ENCODE measurements around the gene FOXO1. TPM values are rescaled to one million over a fixed set of nuclear protein-coding genes. Genes with fewer than 3 reads are reported as not detected.

FOXO1 gene
- total RNA-seq, 1 experiment from 2014 or later, result 10.5 TPM

DNA sequence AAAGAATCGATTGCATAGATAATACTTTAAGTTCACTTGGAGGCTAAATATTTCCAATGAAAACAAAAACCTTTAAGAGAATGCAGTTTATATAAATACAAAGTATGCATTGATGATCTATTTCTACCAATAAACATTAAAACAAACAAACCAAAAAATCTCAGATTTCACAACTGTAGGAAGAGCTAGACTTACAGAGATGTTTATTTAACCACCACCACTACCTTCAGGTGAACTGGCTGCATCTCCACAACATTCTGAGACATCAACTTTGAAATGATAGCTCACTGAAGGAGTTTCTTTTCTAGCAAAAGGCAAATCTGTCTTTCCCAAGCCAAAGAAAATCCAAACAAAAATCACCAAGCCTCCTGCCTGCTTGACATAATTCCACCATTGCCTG lies 44.2 kb downstream of the FOXO1 start:
- H3K4me2 ChIP-seq, result 0 out of 2 replicates have a peak overlapping the region, but pooled peaks have one; percentile 18
- no peak overlapping the region for H3K4me3 ChIP-seq
- peak in 1 of 2 experiments; percentile 45 for DNase-seq
- peaks cover 35% of the 10 kb centered on the region; the same call in 1 of the 2 replicates for H3K79me2 ChIP-seq (ENCODE audit: low read depth)
- TF ChIP-seq EZH2 (IDR thresholded peaks at IDR 0.05; ENCODE audit: low read depth) (no peak), CTCF (conservative IDR thresholded peaks at IDR 0.05) (no peak)
- no peaks in the 10 kb centered on the region for H3K9me2 ChIP-seq (ENCODE audit: insufficient read depth)
- no peak overlapping the region for H2AFZ ChIP-seq
- POLR2A ChIA-PET (ENCODE audit: unreplicated experiment), result no interaction called here
- H4K20me1 ChIP-seq (ENCODE audit: insufficient read depth), result no peaks in the 10 kb centered on the region
- intact Hi-C loops (cut with micrococcal nuclease; ENCODE audit: unreplicated experiment), result no loop called here
- CTCF ChIA-PET, result no interaction called here
- H3F3A ChIP-seq (ENCODE audit: insufficient read depth, low read depth), result peaks cover 4% of the 10 kb centered on the region; the same call in 1 of the 2 replicates
- H3K27me3 ChIP-seq (ENCODE audit: insufficient read depth, low read depth), result no peaks in the 10 kb centered on the region
- no peak overlapping the region; the same call in 1 of the 2 replicates for H3K27ac ChIP-seq
- no peaks in the 10 kb centered on the region for H3K36me3 ChIP-seq (ENCODE audit: low read depth)
- BruUV-seq (replicated peaks), result no TSS peak
- H3K4me1 ChIP-seq (replicated peaks; ENCODE audit: insufficient read depth), result peaks cover 22% of the 10 kb centered on the region
- H3K9me3 ChIP-seq (ENCODE audit: insufficient read depth, low read depth), result no peaks in the 10 kb centered on the region

DNA sequence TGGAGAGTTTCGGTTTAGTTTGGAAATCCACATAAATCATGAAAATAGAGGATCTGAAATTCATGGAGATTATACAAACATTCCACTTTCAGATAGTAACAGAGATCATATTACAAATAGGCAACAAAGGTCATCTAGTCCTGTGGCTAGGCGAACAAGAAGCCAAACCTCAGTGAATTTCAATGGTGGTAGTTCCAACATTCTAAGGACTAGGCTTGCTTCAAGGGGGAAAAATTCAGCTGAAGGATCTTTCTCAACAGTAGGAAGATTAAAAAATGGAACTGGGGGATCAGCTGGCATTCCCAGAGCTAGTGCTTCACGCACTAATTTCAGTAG lies 47.0 kb downstream of the FOXO1 start:
- no TSS peak for BruUV-seq (replicated peaks)
- H3K36me3 ChIP-seq (ENCODE audit: low read depth), result no peaks in the 10 kb centered on the region
- peaks cover 28% of the 10 kb centered on the region; the same call in 1 of the 2 replicates for H3K79me2 ChIP-seq (ENCODE audit: low read depth)
- ChIA-PET POLR2A (ENCODE audit: unreplicated experiment) (interaction anchor here (0.6 kb wide), 1 partner anchor 13 kb away, joined by 3 read pairs; no protein-coding TSS in a partner anchor), CTCF (no interaction called here)
- no peak for DNase-seq
- no peak overlapping the region for H2AFZ ChIP-seq
- H3K4me2 ChIP-seq, result peak overlapping the region; percentile 36
- H3K9me3 ChIP-seq (ENCODE audit: insufficient read depth, low read depth), result no peaks in the 10 kb centered on the region
- H3K27me3 ChIP-seq (ENCODE audit: insufficient read depth, low read depth), result no peaks in the 10 kb centered on the region
- no peak overlapping the region for H3K4me3 ChIP-seq
- H4K20me1 ChIP-seq (ENCODE audit: insufficient read depth), result no peaks in the 10 kb centered on the region
- peaks cover 22% of the 10 kb centered on the region for H3K4me1 ChIP-seq (replicated peaks; ENCODE audit: insufficient read depth)
- intact Hi-C loops (cut with micrococcal nuclease; ENCODE audit: unreplicated experiment), result no loop called here
- no peak overlapping the region for H3K27ac ChIP-seq
- H3F3A ChIP-seq (ENCODE audit: insufficient read depth, low read depth), result peaks cover 4% of the 10 kb centered on the region; the same call in 1 of the 2 replicates
- no peak for TF ChIP-seq CTCF (conservative IDR thresholded peaks at IDR 0.05)
- TF ChIP-seq EZH2 (IDR thresholded peaks at IDR 0.05; ENCODE audit: low read depth), result no peak
- no peaks in the 10 kb centered on the region for H3K9me2 ChIP-seq (ENCODE audit: insufficient read depth)

DNA sequence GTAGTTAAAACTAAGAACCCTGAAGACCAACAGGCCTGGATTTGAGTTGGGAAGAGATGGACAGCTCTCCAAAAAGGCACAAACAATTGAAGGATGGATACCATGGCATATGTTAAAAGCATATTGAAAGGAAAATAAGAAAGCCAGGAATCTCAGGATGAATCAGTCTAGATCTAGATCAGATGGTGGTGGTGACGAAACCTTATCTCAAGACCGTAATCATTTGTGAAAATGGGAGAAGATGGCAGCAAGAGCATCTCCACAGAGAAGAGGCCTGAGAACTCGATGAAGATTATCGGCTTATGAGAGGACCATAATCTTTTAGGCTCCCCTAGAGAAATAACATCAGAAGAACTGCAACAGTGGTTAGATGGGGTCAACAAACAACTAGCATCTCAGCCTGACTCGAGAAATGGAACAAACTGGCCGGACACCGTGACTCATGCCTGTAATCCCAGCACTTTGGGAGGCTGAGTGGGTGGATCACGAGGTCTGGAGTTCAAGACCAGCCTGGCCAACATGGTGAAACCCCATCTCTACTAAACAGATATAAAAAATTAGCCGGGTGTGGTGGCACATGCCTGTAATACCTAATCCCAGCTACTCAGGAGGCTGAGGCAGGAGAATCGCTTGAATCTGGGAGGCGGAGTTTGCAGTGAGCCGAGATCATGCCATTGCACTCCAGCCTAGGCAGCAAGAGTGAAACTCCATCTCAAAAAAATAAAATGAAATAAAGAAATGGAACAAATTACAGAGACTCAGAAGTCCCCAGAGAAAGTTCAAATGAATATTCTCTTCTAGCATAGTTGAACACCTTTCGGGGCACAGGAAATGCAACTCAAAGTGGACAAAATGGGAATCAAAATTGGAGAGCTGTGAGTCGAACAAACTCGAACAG lies 47.6 kb downstream of the FOXO1 start:
- intact Hi-C loops (cut with micrococcal nuclease; ENCODE audit: unreplicated experiment), result no loop called here
- Histone ChIP-seq H3K79me2 (ENCODE audit: low read depth) (peaks cover 28% of the 10 kb centered on the region; the same call in 1 of the 2 replicates), H3K27ac (no peak overlapping the region), H3K9me3 (ENCODE audit: insufficient read depth, low read depth) (no peaks in the 10 kb centered on the region), H3K36me3 (ENCODE audit: low read depth) (no peaks in the 10 kb centered on the region), H3K27me3 (ENCODE audit: insufficient read depth, low read depth) (no peaks in the 10 kb centered on the region), H3K9me2 (ENCODE audit: insufficient read depth) (no peaks in the 10 kb centered on the region), H3K4me1 (replicated peaks; ENCODE audit: insufficient read depth) (peaks cover 22% of the 10 kb centered on the region), H4K20me1 (ENCODE audit: insufficient read depth) (no peaks in the 10 kb centered on the region), H2AFZ (no peak overlapping the region), H3K4me3 (no peak overlapping the region), H3F3A (ENCODE audit: insufficient read depth, low read depth) (peaks cover 4% of the 10 kb centered on the region; the same call in 1 of the 2 replicates), H3K4me2 (peak overlapping the region; percentile 36; the same call in 1 of the 2 replicates)
- CTCF ChIA-PET, result no interaction called here
- DNase-seq, result no peak
- no peak for TF ChIP-seq EZH2 (IDR thresholded peaks at IDR 0.05; ENCODE audit: low read depth)
- TF ChIP-seq CTCF (conservative IDR thresholded peaks at IDR 0.05), result no peak
- POLR2A ChIA-PET (ENCODE audit: unreplicated experiment), result interaction anchor here (0.6 kb wide), 1 partner anchor 13 kb away, joined by 3 read pairs; no protein-coding TSS in a partner anchor
- no TSS peak for BruUV-seq (replicated peaks)
